GDM1 (cell line): Measurements from ENCODE around the gene STX1B.
"Not testable (repeated sequence)": the region's sequence is repeated elsewhere in the genome, so short reads cannot be mapped to it uniquely, and the experiment has no call there.

Experiments
- DNase-seq: peaks from one replicate; lab custom pipeline; 2025; lab: John Stamatoyannopoulos, UW

Gene STX1B

GRCh38 chr16:31010585-31011325 is at the start of gene STX1B:
STX1B (minus strand) TSS chr16:31010638; CDS start chr16:31010396, 242 bp downstream.
- no peak for DNase-seq

GRCh38 chr16:31055613-31056012 is 45.2 kb upstream of the STX1B start:
- no peak for DNase-seq

- DNase-seq: no peak
These were observed 41.7 kb upstream of the STX1B start for GRCh38 chr16:31052114-31052513.

GRCh38 chr16:31050280-31051030 is 40.0 kb upstream of the STX1B start:
- no peak for DNase-seq

- no peak for DNase-seq
These were observed 33.6 kb upstream of the STX1B start for GRCh38 chr16:31043898-31044481.

- DNase-seq: no peak
These were observed 32.9 kb upstream of the STX1B start for GRCh38 chr16:31043352-31043751.

- DNase-seq: no peak
These were observed 32.4 kb upstream of the STX1B start for GRCh38 chr16:31042866-31043265.

- DNase-seq: no peak
These were observed 28.6 kb upstream of the STX1B start for GRCh38 chr16:31038993-31039392.

GRCh38 chr16:31036691-31037090 is 26.3 kb upstream of the STX1B start:
- DNase-seq: no peak

- DNase-seq: peak; percentile 56
These were observed 23.5 kb upstream of the STX1B start for GRCh38 chr16:31033709-31034492.

- peak; percentile 92 for DNase-seq
These were observed 22.6 kb upstream of the STX1B start, which contains the start of gene STX4 for GRCh38 chr16:31032736-31033708. STX4 (plus strand) TSS chr16:31033558; CDS start chr16:31033806, 248 bp downstream.

GRCh38 chr16:31031276-31031675 is 20.8 kb upstream of the STX1B start:
- DNase-seq: no peak

- DNase-seq: no peak
These were observed 18.8 kb upstream of the STX1B start for GRCh38 chr16:31029272-31029671.

- no peak for DNase-seq
These were observed 14.9 kb upstream of the STX1B start for GRCh38 chr16:31025339-31025738.

GRCh38 chr16:31023627-31024226 is 13.3 kb upstream of the STX1B start:
- no peak for DNase-seq

- DNase-seq: no peak
These were observed 12.8 kb upstream of the STX1B start for GRCh38 chr16:31023252-31023602.

- DNase-seq: no peak
These were observed 12.3 kb upstream of the STX1B start for GRCh38 chr16:31022544-31023251.

GRCh38 chr16:31020536-31020935 is 10.1 kb upstream of the STX1B start:
- DNase-seq: no peak

GRCh38 chr16:31017756-31018155 is 7.3 kb upstream of the STX1B start:
- DNase-seq: not testable (repeated sequence)

- no peak for DNase-seq
These were observed 5.6 kb upstream of the STX1B start for GRCh38 chr16:31016018-31016417.
